ENCODE data around the gene TPSAB1.

DNA sequence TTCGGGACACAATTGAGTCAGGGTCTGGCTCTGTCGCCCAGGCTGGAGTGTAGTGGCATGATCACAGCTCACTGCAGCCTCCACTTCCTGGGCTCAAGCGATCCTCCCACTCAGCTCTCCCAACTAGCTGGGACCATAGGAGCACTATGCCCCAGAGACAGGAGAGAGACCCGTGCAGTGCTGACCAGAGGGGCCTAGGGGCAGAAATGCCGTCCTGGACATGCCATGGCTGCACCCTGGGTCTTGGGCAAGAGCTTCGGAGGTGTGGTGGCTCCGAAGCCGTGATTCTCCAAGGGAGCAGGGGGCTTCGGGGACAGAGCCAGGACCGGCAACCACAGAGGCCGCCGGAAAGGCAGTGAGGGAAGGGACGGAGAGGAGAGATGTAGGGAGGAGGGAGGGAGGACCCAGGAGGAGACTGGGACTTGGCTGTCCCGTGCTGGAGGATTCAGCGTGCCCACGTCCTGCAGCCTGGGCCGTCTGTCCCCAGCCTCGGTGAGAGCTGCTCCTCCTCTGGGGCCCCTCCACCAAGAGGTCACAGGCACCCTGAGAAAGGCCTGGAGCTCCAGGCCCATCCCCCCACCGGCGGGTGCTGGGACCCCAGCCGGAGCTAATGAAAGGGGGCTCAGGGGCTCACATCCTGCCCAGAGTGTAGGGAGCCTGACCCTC is 37.2 kb downstream of the TPSAB1 start:
- TF ChIP-seq, protein P1, sequence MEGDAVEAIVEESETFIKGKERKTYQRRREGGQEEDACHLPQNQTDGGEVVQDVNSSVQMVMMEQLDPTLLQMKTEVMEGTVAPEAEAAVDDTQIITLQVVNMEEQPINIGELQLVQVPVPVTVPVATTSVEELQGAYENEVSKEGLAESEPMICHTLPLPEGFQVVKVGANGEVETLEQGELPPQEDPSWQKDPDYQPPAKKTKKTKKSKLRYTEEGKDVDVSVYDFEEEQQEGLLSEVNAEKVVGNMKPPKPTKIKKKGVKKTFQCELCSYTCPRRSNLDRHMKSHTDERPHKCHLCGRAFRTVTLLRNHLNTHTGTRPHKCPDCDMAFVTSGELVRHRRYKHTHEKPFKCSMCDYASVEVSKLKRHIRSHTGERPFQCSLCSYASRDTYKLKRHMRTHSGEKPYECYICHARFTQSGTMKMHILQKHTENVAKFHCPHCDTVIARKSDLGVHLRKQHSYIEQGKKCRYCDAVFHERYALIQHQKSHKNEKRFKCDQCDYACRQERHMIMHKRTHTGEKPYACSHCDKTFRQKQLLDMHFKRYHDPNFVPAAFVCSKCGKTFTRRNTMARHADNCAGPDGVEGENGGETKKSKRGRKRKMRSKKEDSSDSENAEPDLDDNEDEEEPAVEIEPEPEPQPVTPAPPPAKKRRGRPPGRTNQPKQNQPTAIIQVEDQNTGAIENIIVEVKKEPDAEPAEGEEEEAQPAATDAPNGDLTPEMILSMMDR (conservative IDR thresholded peaks at IDR 0.05 in 1 of 2, IDR thresholded peaks at IDR 0.05 in 1 of 2; ENCODE audit: low read depth in 1 of 2, low read length in 2 of 2): no peak
- no peak for TF ChIP-seq EZH2 (IDR thresholded peaks at IDR 0.05; ENCODE audit: low read length, missing control alignments)

Data from fibroblast of lung (primary cell).